OCI-LY1 (cell line): Measurements from ENCODE around the gene CTU1.
"Not testable (repeated sequence)": the region's sequence is repeated elsewhere in the genome, so short reads cannot be mapped to it uniquely, and the experiment has no call there.

ENCODE experiments used
- H2AFZ ChIP-seq: fragments of 200-600 bp; sonication (generic), shearing (Covaris generic); 2 replicates; pipeline ENCODE4 v1.6.0; 2014; ENCODE audit warnings: antibody characterized with exemption, mild to moderate bottlenecking, low read length
- H3F3A ChIP-seq: fragments of 200-600 bp; sonication (generic), shearing (Covaris generic); 2 replicates; pipeline ENCODE4 v1.6.0; 2014; ENCODE audit warnings: mild to moderate bottlenecking, antibody characterized with exemption, low read length, moderate library complexity; ENCODE audit not compliant: insufficient read depth
- H3K27ac ChIP-seq: fragments of 200-600 bp; sonication (generic); 2 replicates; pipeline ENCODE4 v1.5.1; 2014; ENCODE audit warnings: low read length, mixed run types, mild to moderate bottlenecking, low read depth; ENCODE audit not compliant: poor library complexity, severe bottlenecking
- H3K27me3 ChIP-seq: fragments of 200-600 bp; sonication (generic); 2 replicates; pipeline ENCODE4 v1.6.0; 2014; ENCODE audit warnings: antibody characterized with exemption, mild to moderate bottlenecking, low read length, moderate library complexity; ENCODE audit not compliant: insufficient read depth
- H3K36me3 ChIP-seq: fragments of 200-600 bp; sonication (generic); 2 replicates; pipeline ENCODE4 v1.6.1; 2014; ENCODE audit warnings: mild to moderate bottlenecking, antibody characterized with exemption, low read length, moderate library complexity, mixed read lengths; ENCODE audit not compliant: insufficient read depth
- H3K4me1 ChIP-seq: fragments of 200-600 bp; sonication (generic); 2 replicates; pipeline ENCODE4 v1.5.1; 2014; ENCODE audit warnings: mild to moderate bottlenecking, low read length, moderate library complexity; ENCODE audit not compliant: insufficient read depth, severe bottlenecking
- H3K4me2 ChIP-seq: fragments of 200-600 bp; sonication (generic), shearing (Covaris generic); 2 replicates; pipeline ENCODE4 v1.6.1; 2014; ENCODE audit warnings: low read length
- H3K4me3 ChIP-seq: fragments of 200-600 bp; sonication (generic); 2 replicates; pipeline ENCODE4 v1.5.1; 2014; ENCODE audit warnings: low read length, low read depth, mild to moderate bottlenecking, mixed read lengths; ENCODE audit not compliant: poor library complexity, severe bottlenecking
- H3K79me2 ChIP-seq: fragments of 200-600 bp; shearing (Covaris generic); 2 replicates; pipeline ENCODE4 v1.6.1; 2016; ENCODE audit warnings: mixed run types, low read length, mixed read lengths; ENCODE audit not compliant: insufficient read depth
- H3K9ac ChIP-seq: fragments of 200-600 bp; sonication (generic), shearing (Covaris generic); 2 replicates; pipeline ENCODE4 v1.6.1; 2014; ENCODE audit warnings: mild to moderate bottlenecking, low read length, mixed read lengths
- H3K9me2 ChIP-seq: fragments of 200-600 bp; sonication (generic), shearing (Covaris generic); 2 replicates; pipeline ENCODE4 v1.6.1; 2014; ENCODE audit warnings: low read depth, mild to moderate bottlenecking, low read length, mixed read lengths
- H3K9me3 ChIP-seq: fragments of 200-600 bp; shearing (Covaris generic); 2 replicates; pipeline ENCODE4 v1.6.1; 2014; ENCODE audit warnings: low read length, mixed read lengths
- H4K20me1 ChIP-seq: fragments of 200-600 bp; sonication (generic), shearing (Covaris generic); 2 replicates; pipeline ENCODE4 v1.6.0; 2016; ENCODE audit warnings: mild to moderate bottlenecking, low read length; ENCODE audit not compliant: insufficient read depth
- CTCF ChIP-seq: fragments of 200-600 bp; sonication (generic), shearing (Covaris generic); IDR thresholded peaks from 2 replicates; pipeline ENCODE4 v1.5.1; 2017; ENCODE audit warnings: mild to moderate bottlenecking, antibody characterized with exemption, low read length, moderate library complexity, mixed read lengths
- EZH2 ChIP-seq: fragments of 200-600 bp; sonication (generic), shearing (Covaris generic); IDR thresholded peaks from 2 replicates; pipeline ENCODE4 v1.8.0; 2017; ENCODE audit warnings: borderline replicate concordance, mixed run types, mild to moderate bottlenecking, antibody characterized with exemption, low read length, moderate library complexity, mixed read lengths

The CTU1 gene

GRCh38 chr19:51146751-51147150, 38.5 kb upstream of the CTU1 start:
- H3K4me1 ChIP-seq = no peaks in the 10 kb centered on the region
- TF ChIP-seq EZH2 (no peak), CTCF (no peak)
- H3K4me3 ChIP-seq = no peak overlapping the region

GRCh38 chr19:51145916-51146493, 37.8 kb upstream of the CTU1 start:
- Histone ChIP-seq H3K9ac (no peak overlapping the region), H4K20me1 (no peaks in the 10 kb centered on the region), H3K4me1 (no peaks in the 10 kb centered on the region), H3K27ac (no peak overlapping the region), H3K27me3 (peaks cover 8% of the 10 kb centered on the region), H3K79me2 (no peaks in the 10 kb centered on the region), H3F3A (no peaks in the 10 kb centered on the region), H3K9me2 (no peaks in the 10 kb centered on the region), H3K9me3 (no peaks in the 10 kb centered on the region), H3K4me2 (no peak overlapping the region), H2AFZ (no peak overlapping the region), H3K36me3 (no peaks in the 10 kb centered on the region), H3K4me3 (no peak overlapping the region)
- no peak for TF ChIP-seq EZH2

More at GRCh38 chr19:51146751-51147150, 38.5 kb upstream of the CTU1 start:
- Histone ChIP-seq H3K79me2 (no peaks in the 10 kb centered on the region), H3K4me2 (no peak overlapping the region), H3K9me2 (no peaks in the 10 kb centered on the region), H3F3A (no peaks in the 10 kb centered on the region), H3K27ac (no peak overlapping the region), H2AFZ (no peak overlapping the region), H3K9me3 (no peaks in the 10 kb centered on the region), H3K36me3 (no peaks in the 10 kb centered on the region), H3K27me3 (peaks cover 5% of the 10 kb centered on the region), H3K9ac (no peak overlapping the region), H4K20me1 (no peaks in the 10 kb centered on the region)

GRCh38 chr19:51144482-51145045, 36.4 kb upstream of the CTU1 start:
- no peak overlapping the region for H3K27ac ChIP-seq
- no peak overlapping the region for H2AFZ ChIP-seq
- H3K4me3 ChIP-seq = no peak overlapping the region
- H3K79me2 ChIP-seq = no peaks in the 10 kb centered on the region
- H3K9ac ChIP-seq = no peak overlapping the region
- TF ChIP-seq CTCF = no peak
- no peak for TF ChIP-seq EZH2
- H3K4me2 ChIP-seq = no peak overlapping the region
- H3K4me1 ChIP-seq = no peaks in the 10 kb centered on the region
- H3F3A ChIP-seq = no peaks in the 10 kb centered on the region
- no peaks in the 10 kb centered on the region for H4K20me1 ChIP-seq
- peaks cover 8% of the 10 kb centered on the region for H3K27me3 ChIP-seq
- no peaks in the 10 kb centered on the region for H3K9me3 ChIP-seq
- no peaks in the 10 kb centered on the region for H3K9me2 ChIP-seq
- no peaks in the 10 kb centered on the region for H3K36me3 ChIP-seq

GRCh38 chr19:51143486-51143885, 35.3 kb upstream of the CTU1 start:
- Histone ChIP-seq H3K36me3 (no peaks in the 10 kb centered on the region), H3K4me2 (no peak overlapping the region), H3K4me3 (no peak overlapping the region), H2AFZ (no peak overlapping the region), H3K4me1 (no peaks in the 10 kb centered on the region), H3K27me3 (peaks cover 4% of the 10 kb centered on the region; the same call in 1 of the 2 replicates), H3K9me2 (no peaks in the 10 kb centered on the region), H4K20me1 (no peaks in the 10 kb centered on the region), H3K9me3 (no peaks in the 10 kb centered on the region), H3K79me2 (no peaks in the 10 kb centered on the region), H3K9ac (no peak overlapping the region), H3K27ac (no peak overlapping the region), H3F3A (no peaks in the 10 kb centered on the region)
- TF ChIP-seq EZH2 (no peak), CTCF (no peak)

GRCh38 chr19:51142809-51143475, 34.7 kb upstream of the CTU1 start:
- not testable (repeated sequence) for H3K9me3 ChIP-seq, H3K27ac ChIP-seq, H4K20me1 ChIP-seq, H3K4me1 ChIP-seq, H3F3A ChIP-seq, H3K79me2 ChIP-seq, H3K9me2 ChIP-seq, H3K9ac ChIP-seq, H3K4me2 ChIP-seq, H2AFZ ChIP-seq, H3K4me3 ChIP-seq, H3K27me3 ChIP-seq, H3K36me3 ChIP-seq
